OCI-LY3 (cell line): ENCODE results near the gene SLX4.

Experiments
- H2AFZ ChIP-seq: fragments of 200-600, 300-600 bp; shearing (Covaris generic); 2 replicates; pipeline ENCODE4 v1.6.0; 2014; ENCODE audit warnings: antibody characterized with exemption, low read depth, low read length
- H3K27ac ChIP-seq: fragments of 200-600, 300-600 bp; sonication (generic); 2 replicates; pipeline ENCODE4 v1.5.1; 2014; ENCODE audit warnings: mild to moderate bottlenecking, low read length, moderate library complexity, mixed read lengths
- H3K27me3 ChIP-seq: fragments of 200-600, 300-600 bp; sonication (generic); 2 replicates; pipeline ENCODE4 v1.6.1; 2014; ENCODE audit warnings: low read depth, low read length, mixed read lengths
- H3K36me3 ChIP-seq: fragments of 200-600, 300-600 bp; sonication (generic); replicated peaks from 2 replicates; pipeline ENCODE3; 2014; ENCODE audit warnings: low read depth, low read length, mixed read lengths
- H3K4me1 ChIP-seq: fragments of 300-600, 200-600 bp; sonication (generic); 2 replicates; pipeline ENCODE4 v1.6.1; 2014; ENCODE audit warnings: low read length, mixed read lengths
- H3K4me2 ChIP-seq: fragments of 200-600, 300-600 bp; sonication (generic); 2 replicates; pipeline ENCODE4 v1.6.1; 2014; ENCODE audit warnings: low read length, mixed read lengths
- H3K4me3 ChIP-seq: fragments of 300-600, 200-600 bp; sonication (generic); 2 replicates; pipeline ENCODE4 v1.5.1; 2014; ENCODE audit warnings: antibody characterized with exemption, mild to moderate bottlenecking, low read length, moderate library complexity
- H3K79me2 ChIP-seq: fragments of 300-600, 200-600 bp; shearing (Covaris generic); 2 replicates; pipeline ENCODE4 v1.6.1; 2014; ENCODE audit warnings: mild to moderate bottlenecking, low read length, mixed read lengths
- H3K9ac ChIP-seq: fragments of 300-600, 200-600 bp; shearing (Covaris generic); 2 replicates; pipeline ENCODE4 v1.6.0; 2014; ENCODE audit warnings: mild to moderate bottlenecking, low read length, moderate library complexity
- H3K9me3 ChIP-seq: fragments of 200-600, 300-600 bp; shearing (Covaris generic); 2 replicates; pipeline ENCODE4 v1.6.1; 2014; ENCODE audit warnings: low read length, mixed read lengths; ENCODE audit not compliant: insufficient read depth
- H4K20me1 ChIP-seq: fragments of 200-600, 300-600 bp; sonication (generic); 2 replicates; pipeline ENCODE4 v1.6.1; 2016; ENCODE audit warnings: low read length, mixed read lengths; ENCODE audit not compliant: insufficient read depth
- EZH2phosphoT487 ChIP-seq: fragments of 200-600 bp; shearing (Covaris generic); IDR thresholded peaks from 2 replicates; pipeline ENCODE4 v1.6.1; 2018; ENCODE audit warnings: antibody characterized with exemption, mixed run types, low read depth
- TF ChIP-seq, protein P1 (sequence below): fragments of 200-600, 300-600 bp; sonication (generic); IDR thresholded peaks from 2 replicates; pipeline ENCODE4 v1.5.1; 2014; ENCODE audit warnings: antibody characterized with exemption, low read length, low read depth

The SLX4 gene

DNA sequence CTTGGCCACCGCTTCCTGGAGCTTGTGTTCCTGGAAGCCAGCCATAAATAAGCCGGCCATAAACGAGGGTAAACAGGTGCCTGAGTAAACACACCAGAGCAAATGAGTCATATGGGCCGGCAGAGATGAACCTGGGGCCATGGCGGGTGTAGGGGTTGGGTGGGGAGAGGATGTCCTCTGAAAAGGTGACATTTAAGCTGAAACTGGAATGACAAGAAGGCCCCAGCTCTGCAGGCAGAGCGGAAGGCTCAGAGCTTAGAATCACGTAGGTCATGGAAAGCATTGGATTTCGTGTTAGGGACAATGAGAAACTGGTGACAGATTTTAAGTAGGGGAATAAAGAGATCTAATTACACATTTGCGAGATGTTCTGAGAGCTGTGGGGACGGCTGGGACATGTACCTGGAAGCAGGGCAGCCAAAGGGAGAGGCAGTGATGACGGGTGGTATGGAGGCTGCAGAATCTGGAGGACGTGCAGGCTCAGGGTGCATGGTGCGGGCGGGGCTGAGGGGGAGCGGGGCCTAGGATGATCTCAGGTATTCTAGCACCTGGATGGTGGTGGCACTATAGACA lies 35.0 kb upstream of the SLX4 start:
- H3K4me2 ChIP-seq = no peak overlapping the region
- H4K20me1 ChIP-seq = no peaks in the 10 kb centered on the region
- H3K9me3 ChIP-seq = no peaks in the 10 kb centered on the region
- no peak overlapping the region for H3K9ac ChIP-seq
- H3K4me3 ChIP-seq = no peak overlapping the region
- H3K36me3 ChIP-seq = peaks cover 3% of the 10 kb centered on the region
- H3K27ac ChIP-seq = no peak overlapping the region
- no peaks in the 10 kb centered on the region for H3K79me2 ChIP-seq
- no peaks in the 10 kb centered on the region for H3K27me3 ChIP-seq
- TF ChIP-seq, protein P1, sequence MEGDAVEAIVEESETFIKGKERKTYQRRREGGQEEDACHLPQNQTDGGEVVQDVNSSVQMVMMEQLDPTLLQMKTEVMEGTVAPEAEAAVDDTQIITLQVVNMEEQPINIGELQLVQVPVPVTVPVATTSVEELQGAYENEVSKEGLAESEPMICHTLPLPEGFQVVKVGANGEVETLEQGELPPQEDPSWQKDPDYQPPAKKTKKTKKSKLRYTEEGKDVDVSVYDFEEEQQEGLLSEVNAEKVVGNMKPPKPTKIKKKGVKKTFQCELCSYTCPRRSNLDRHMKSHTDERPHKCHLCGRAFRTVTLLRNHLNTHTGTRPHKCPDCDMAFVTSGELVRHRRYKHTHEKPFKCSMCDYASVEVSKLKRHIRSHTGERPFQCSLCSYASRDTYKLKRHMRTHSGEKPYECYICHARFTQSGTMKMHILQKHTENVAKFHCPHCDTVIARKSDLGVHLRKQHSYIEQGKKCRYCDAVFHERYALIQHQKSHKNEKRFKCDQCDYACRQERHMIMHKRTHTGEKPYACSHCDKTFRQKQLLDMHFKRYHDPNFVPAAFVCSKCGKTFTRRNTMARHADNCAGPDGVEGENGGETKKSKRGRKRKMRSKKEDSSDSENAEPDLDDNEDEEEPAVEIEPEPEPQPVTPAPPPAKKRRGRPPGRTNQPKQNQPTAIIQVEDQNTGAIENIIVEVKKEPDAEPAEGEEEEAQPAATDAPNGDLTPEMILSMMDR = no peak
- TF ChIP-seq EZH2phosphoT487 = no peak
- H2AFZ ChIP-seq = no peak overlapping the region
- H3K4me1 ChIP-seq = no peaks in the 10 kb centered on the region

DNA sequence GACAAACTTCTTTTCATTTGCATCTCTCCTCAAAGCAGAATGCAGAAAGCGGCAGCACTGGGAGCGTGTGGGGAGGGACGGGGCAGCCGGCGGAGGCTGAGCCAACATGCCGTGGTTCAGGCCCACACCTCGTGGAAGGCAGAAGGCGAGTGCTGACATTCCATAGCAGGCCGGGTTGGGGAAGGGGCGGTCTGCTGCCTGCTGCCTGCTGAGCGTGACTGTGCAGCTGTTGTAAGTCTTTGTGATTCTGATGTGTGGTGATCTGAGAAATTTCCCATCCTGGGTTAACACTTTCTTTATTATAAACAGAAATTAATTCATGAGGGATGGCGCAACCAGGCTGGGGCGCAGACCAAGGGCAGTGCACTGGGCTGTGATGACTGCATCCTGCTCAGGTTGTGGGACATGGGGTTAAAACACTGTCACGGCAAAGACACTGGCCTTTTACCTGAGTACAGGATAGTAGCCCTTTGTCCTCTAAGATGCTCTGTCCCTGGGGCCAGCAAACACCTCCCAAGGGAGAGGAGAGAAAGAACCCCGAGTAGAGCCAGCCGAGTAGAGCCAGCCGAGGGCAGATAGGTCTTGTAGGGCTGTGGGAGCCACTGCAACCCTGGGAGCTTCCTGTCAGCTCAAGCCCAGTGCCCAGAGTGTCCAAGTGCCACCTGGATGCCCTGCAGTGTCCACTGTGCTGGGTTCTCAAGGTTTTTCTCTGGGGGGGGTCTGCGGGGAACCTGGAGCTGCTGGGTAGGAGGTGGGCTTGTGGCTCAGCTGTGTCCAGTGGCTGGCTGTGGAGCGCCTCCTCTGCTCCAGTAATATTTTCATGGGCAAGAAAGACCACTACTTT lies 34.3 kb upstream of the SLX4 start:
- H3K4me3 ChIP-seq = no peak overlapping the region
- H3K36me3 ChIP-seq = peaks cover 3% of the 10 kb centered on the region

DNA sequence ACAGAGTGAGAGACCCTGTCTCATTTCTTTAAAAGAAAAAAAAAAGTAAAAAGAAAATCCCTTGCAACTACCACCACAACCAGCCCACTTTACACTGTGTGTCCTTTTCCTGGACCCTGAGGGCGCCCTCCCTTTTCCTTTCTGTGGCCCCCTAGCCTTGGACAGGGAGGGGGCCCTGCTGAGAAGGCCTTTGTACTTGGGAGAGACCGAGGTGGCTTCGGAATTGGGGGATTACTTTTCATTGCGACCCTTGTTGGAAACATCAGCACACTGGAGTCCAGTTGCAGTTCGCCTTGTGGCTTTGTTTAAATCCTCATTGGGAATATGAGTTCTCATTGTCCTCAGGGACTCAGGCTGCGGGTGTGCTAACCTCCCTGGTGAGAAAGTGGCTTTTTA lies 33.7 kb upstream of the SLX4 start:
- Histone ChIP-seq H4K20me1 (no peaks in the 10 kb centered on the region), H3K9me3 (no peaks in the 10 kb centered on the region), H3K9ac (no peak overlapping the region), H3K27me3 (no peaks in the 10 kb centered on the region), H3K79me2 (no peaks in the 10 kb centered on the region), H3K27ac (no peak overlapping the region), H3K36me3 (peaks cover 3% of the 10 kb centered on the region), H3K4me3 (no peak overlapping the region), H2AFZ (no peak overlapping the region), H3K4me2 (no peak overlapping the region), H3K4me1 (no peaks in the 10 kb centered on the region)
- TF ChIP-seq EZH2phosphoT487 = no peak
- TF ChIP-seq, protein P1 = no peak

More for the DNA sequence above, 34.3 kb upstream of the SLX4 start:
- Histone ChIP-seq H2AFZ (no peak overlapping the region), H3K27me3 (no peaks in the 10 kb centered on the region), H3K9me3 (no peaks in the 10 kb centered on the region), H4K20me1 (no peaks in the 10 kb centered on the region), H3K4me1 (no peaks in the 10 kb centered on the region), H3K9ac (no peak overlapping the region), H3K4me2 (no peak overlapping the region), H3K79me2 (no peaks in the 10 kb centered on the region), H3K27ac (no peak overlapping the region)
- TF ChIP-seq, protein P1 = no peak
- no peak for TF ChIP-seq EZH2phosphoT487

DNA sequence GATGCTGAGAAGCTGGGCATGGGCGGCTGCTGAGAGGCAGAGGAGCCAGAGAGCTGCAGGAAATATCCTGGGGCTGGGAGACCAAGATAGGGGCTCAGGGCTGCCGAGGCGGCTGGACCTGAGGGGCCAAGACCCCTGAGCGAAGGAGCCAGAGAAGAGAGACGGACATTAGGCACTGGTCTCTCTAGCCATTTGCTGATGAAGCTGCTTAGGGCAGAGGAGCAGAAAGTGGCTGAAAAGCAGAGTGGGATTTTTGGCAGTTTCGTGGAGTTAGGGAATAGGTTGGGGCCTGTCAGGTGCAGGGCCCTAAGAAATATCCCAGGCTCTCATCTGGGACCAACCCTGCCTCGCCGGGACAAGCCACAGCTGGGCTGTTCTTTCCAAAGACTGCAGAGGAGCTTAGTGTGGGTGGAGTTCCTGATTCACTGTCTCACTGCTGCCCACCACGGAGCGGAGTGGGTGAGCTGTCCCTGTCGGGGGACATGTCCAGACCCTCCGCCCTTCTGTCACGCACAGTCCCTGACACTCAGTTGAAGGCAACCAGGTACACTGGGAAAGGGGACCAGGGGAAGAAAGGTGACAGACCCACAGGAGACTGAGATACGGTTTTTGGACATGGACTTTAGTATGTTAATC lies 31.8 kb upstream of the SLX4 start:
- Histone ChIP-seq H4K20me1 (no peaks in the 10 kb centered on the region), H2AFZ (no peak overlapping the region), H3K4me1 (no peaks in the 10 kb centered on the region), H3K4me3 (no peak overlapping the region), H3K27ac (no peak overlapping the region), H3K9me3 (no peaks in the 10 kb centered on the region), H3K9ac (no peak overlapping the region), H3K79me2 (no peaks in the 10 kb centered on the region), H3K27me3 (no peaks in the 10 kb centered on the region), H3K36me3 (no peaks in the 10 kb centered on the region), H3K4me2 (no peak overlapping the region)
- TF ChIP-seq EZH2phosphoT487 = no peak
- TF ChIP-seq, protein P1 = no peak
